Tibial nerve (tissue), 4 donors: ENCODE results near the gene GNA12. TPM values are rescaled to one million over a fixed set of nuclear protein-coding genes. Genes with fewer than 3 reads are reported as not detected.
"Not testable (repeated sequence)": the region's sequence is repeated elsewhere in the genome, so short reads cannot be mapped to it uniquely, and the experiment has no call there.

Experiments used
- DNase-seq, 2 donors: peaks; one replicate each; pipeline ENCODE4 v3.0.0-alpha.2; 2019; ENCODE audit warnings: low spot score in 2 of 2
- H3K27ac ChIP-seq, 4 donors: fragments of 200-600 bp; sonication (generic) in 3 of 4; one replicate each; pipeline ENCODE4 v1.5.1; 2017 to 2019; ENCODE audit warnings: mild to moderate bottlenecking in 1 of 4
- H3K27me3 ChIP-seq, 2 donors: fragments of 200-600 bp; sonication (generic) in 1 of 2; one replicate each; pipeline versions ENCODE4 v1.5.1 to v1.6.0; 2017 to 2019
- H3K36me3 ChIP-seq, 3 donors: fragments of 200-600 bp; sonication (generic); one replicate each; pipeline ENCODE4 v1.5.1; 2018 to 2019
- H3K4me1 ChIP-seq, 4 donors: fragments of 200-600 bp; sonication (generic) in 3 of 4; one replicate each; pipeline ENCODE4 v1.5.1; 2017 to 2019
- H3K4me3 ChIP-seq, 4 donors: fragments of 200-600 bp; sonication (generic) in 3 of 4; one replicate each; pipeline ENCODE4 v1.5.1; 2017 to 2019; ENCODE audit warnings: mild to moderate bottlenecking in 1 of 4, moderate library complexity in 1 of 4
- H3K9me3 ChIP-seq, 4 donors: fragments of 200-600 bp; sonication (generic) in 3 of 4; one replicate each; pipeline ENCODE4 v1.5.1; 2017 to 2019
- EP300 ChIP-seq, 2 donors: sonication (generic); formaldehyde crosslinking; IDR thresholded peaks; one replicate each; pipeline ENCODE4 v1.6.1; 2017; ENCODE audit warnings: antibody characterized with exemption in 2 of 2, mild to moderate bottlenecking in 1 of 2
- POLR2A ChIP-seq, 2 donors: fragments of 450-650 bp; IDR thresholded peaks; one replicate each; pipeline ENCODE4 v1.6.1; 2017; ENCODE audit warnings: antibody characterized with exemption in 2 of 2, mild to moderate bottlenecking in 2 of 2, moderate library complexity in 2 of 2
- WGBS, 2 donors: methylation state at CpG; one replicate each; pipeline ENCODE4 v1.1.5; 2018; 5-methylcytosine and 5-hydroxymethylcytosine counted together
- total RNA-seq, 4 donors: library from RNA; depleted of rRNA; stranded (reverse); fragments of >200 nt; gene quantifications; one replicate each; pipeline ENCODE4 v1.1.0, GENCODE V29; 2016
- TF ChIP-seq, protein P1 (sequence below), 5 experiments: fragments of 200-600 bp in 3 of 5; fragments of 450-650 bp in 2 of 5; sonication (generic) in 3 of 5; IDR thresholded peaks; one replicate each; pipeline ENCODE4 v1.5.1; 2016 to 2019; ENCODE audit warnings: antibody characterized with exemption in 5 of 5, mild to moderate bottlenecking in 3 of 5, moderate library complexity in 2 of 5

The GNA12 gene
- total RNA-seq, 4 donors from 2014 or later: 21.3 to 36.0 (median 29.4) TPM

DNA sequence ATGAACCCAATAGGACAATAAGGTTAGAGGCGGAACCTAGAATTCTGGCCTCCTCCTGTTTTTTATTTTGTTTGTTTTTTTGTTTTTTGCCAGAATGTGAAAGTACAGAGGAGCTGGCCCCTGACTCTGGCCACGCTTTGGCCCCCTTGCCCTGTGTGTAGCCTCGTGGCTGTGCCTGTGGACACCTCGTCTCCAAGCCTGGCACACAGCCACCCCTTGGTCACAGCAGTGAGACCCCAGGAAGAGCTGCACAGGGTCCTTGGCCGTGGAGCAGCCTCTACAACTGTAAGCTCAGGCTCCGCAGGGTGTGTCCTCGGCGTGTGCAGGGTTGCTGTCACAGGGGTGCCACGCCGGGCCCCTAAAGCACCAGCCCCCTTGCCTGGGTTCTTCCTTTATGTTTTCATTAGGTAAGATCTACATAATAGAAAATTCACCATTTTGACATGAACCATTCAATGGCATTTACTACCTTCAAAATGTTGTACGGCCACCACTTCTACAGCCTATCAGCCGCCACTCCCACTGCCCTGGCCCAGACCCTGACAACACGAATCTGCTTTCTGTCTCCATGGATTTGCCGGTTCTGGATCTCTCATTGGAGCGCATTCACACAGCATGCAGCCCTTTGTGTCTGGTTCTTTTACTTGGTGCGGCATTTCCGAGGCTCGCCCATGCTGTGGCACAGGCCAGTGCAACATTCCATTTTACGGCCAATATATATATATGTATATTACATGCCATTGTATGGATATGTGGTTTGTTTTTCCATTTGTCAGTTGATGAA, 105.2 kb downstream of the GNA12 start:
- H3K27me3 ChIP-seq: no peaks in the 10 kb centered on the region
- H3K4me1 ChIP-seq: peaks cover 0 to 16% (median 2%) of the 10 kb centered on the region in 4 donors
- TF ChIP-seq POLR2A (IDR thresholded peaks at IDR 0.05) (no peak), EP300 (IDR thresholded peaks at IDR 0.05) (no peak)
- TF ChIP-seq, protein P1, sequence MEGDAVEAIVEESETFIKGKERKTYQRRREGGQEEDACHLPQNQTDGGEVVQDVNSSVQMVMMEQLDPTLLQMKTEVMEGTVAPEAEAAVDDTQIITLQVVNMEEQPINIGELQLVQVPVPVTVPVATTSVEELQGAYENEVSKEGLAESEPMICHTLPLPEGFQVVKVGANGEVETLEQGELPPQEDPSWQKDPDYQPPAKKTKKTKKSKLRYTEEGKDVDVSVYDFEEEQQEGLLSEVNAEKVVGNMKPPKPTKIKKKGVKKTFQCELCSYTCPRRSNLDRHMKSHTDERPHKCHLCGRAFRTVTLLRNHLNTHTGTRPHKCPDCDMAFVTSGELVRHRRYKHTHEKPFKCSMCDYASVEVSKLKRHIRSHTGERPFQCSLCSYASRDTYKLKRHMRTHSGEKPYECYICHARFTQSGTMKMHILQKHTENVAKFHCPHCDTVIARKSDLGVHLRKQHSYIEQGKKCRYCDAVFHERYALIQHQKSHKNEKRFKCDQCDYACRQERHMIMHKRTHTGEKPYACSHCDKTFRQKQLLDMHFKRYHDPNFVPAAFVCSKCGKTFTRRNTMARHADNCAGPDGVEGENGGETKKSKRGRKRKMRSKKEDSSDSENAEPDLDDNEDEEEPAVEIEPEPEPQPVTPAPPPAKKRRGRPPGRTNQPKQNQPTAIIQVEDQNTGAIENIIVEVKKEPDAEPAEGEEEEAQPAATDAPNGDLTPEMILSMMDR (IDR thresholded peaks at IDR 0.05): no peak
- WGBS, 2 donors: 92 to 93% methylated on average over 19 of the region's 19 CpGs
- H3K27ac ChIP-seq: peak overlapping the region in 1 of 4 donors; percentile 8
- H3K9me3 ChIP-seq: no peaks in the 10 kb centered on the region
- no peak for DNase-seq
- H3K4me3 ChIP-seq: no peak overlapping the region
- peaks cover 0 to 20% (median 0%) of the 10 kb centered on the region in 3 donors for H3K36me3 ChIP-seq

DNA sequence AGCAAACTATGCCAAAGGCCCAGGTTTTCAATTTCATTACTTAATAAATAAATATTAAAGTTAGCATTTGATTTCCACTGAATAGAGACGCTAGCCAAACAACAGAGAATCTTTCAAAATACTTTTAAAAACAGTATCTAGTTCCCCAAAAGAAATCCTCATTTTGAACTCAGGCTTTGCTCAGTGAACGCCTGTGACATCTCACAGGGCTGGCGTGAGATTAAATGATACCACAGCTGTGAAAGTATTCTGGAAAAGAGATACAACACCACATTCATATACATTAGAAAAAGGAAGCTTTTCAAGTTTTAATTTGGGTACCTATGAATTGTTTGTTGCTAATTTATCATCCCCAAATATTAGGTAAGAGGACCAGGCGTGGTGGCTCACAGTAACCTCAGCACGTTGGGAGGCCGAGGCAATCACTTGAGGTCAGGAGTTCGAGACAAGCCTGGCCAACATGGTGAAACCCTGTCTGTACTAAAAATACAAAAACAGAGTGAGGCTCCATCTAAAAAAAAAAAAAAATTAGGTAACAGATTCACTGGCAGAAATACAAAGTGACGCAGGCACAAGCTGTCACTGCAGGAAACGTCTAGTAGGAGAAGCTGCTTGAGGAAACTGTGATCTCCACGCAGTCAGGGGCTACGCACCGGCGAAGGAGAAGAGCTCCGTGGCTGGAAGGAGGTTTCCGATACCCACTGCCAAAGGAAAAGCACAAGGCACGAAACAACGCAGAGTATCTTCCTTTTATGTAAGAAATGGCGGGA, 106.2 kb downstream of the GNA12 start:
- TF ChIP-seq, protein P1 (IDR thresholded peaks at IDR 0.05): no peak
- TF ChIP-seq EP300 (IDR thresholded peaks at IDR 0.05) (no peak), POLR2A (IDR thresholded peaks at IDR 0.05) (no peak)
- no peaks in the 10 kb centered on the region for H3K9me3 ChIP-seq
- DNase-seq: peak in 1 of 2 donors; percentile 52
- H3K27me3 ChIP-seq: no peaks in the 10 kb centered on the region
- 72 to 75% methylated on average over 18 of the region's 18 CpGs for WGBS, 2 donors
- H3K4me1 ChIP-seq: peaks cover 0 to 23% (median 2%) of the 10 kb centered on the region in 4 donors
- no peak overlapping the region for H3K4me3 ChIP-seq
- H3K36me3 ChIP-seq: peaks cover 0 to 24% (median 0%) of the 10 kb centered on the region in 3 donors
- H3K27ac ChIP-seq: peak overlapping the region in 1 of 4 donors; percentile 25

GRCh38 chr7:2737005-2737743, 106.9 kb downstream of the GNA12 start:
- not testable (repeated sequence) for H3K4me3 ChIP-seq, H3K27ac ChIP-seq, DNase-seq, H3K9me3 ChIP-seq, H3K27me3 ChIP-seq
- WGBS, 2 donors: 95 to 96% methylated on average over 15 of the region's 15 CpGs
- H3K36me3 ChIP-seq: peaks cover 0 to 29% (median 0%) of the 10 kb centered on the region in 3 donors
- H3K4me1 ChIP-seq: peaks cover 0 to 23% (median 2%) of the 10 kb centered on the region in 4 donors

GRCh38 chr7:2736411-2736914, 107.6 kb downstream of the GNA12 start:
- Histone ChIP-seq H3K36me3 (peaks cover 0 to 30% (median 0%) of the 10 kb centered on the region in 3 donors), H3K9me3 (no peaks in the 10 kb centered on the region), H3K4me3 (no peak overlapping the region), H3K27me3 (no peaks in the 10 kb centered on the region), H3K4me1 (peaks cover 0 to 23% (median 2%) of the 10 kb centered on the region in 4 donors), H3K27ac (no peak overlapping the region)
- DNase-seq: no peak
- TF ChIP-seq EP300 (IDR thresholded peaks at IDR 0.05): no peak
- TF ChIP-seq POLR2A (IDR thresholded peaks at IDR 0.05): no peak
- TF ChIP-seq, protein P1 (IDR thresholded peaks at IDR 0.05): no peak
- 92 to 94% methylated on average over 17 of the region's 17 CpGs for WGBS, 2 donors

GRCh38 chr7:2735744-2736143, 108.4 kb downstream of the GNA12 start:
- H3K27ac ChIP-seq: no peak overlapping the region
- TF ChIP-seq, protein P1 (IDR thresholded peaks at IDR 0.05): no peak
- no peak for TF ChIP-seq EP300 (IDR thresholded peaks at IDR 0.05)
- no peak for TF ChIP-seq POLR2A (IDR thresholded peaks at IDR 0.05)
- peaks cover 0 to 37% (median 0%) of the 10 kb centered on the region in 3 donors for H3K36me3 ChIP-seq
- H3K9me3 ChIP-seq: no peaks in the 10 kb centered on the region
- peaks cover 0 to 23% (median 2%) of the 10 kb centered on the region in 4 donors for H3K4me1 ChIP-seq
- no peaks in the 10 kb centered on the region for H3K27me3 ChIP-seq
- 85 to 87% methylated on average over 13 of the region's 13 CpGs for WGBS, 2 donors
- no peak for DNase-seq
- no peak overlapping the region for H3K4me3 ChIP-seq
